ENCODE data around the gene BMPR1A. TPM values are rescaled to one million over a fixed set of nuclear protein-coding genes. Genes with fewer than 3 reads are reported as not detected.
"Not testable (repeated sequence)": the region's sequence is repeated elsewhere in the genome, so short reads cannot be mapped to it uniquely, and the experiment has no call there.

Gene BMPR1A
- total RNA-seq, 5 donors from 2014 or later (not counting 1 experiment from before 2014, with no cell fraction given): 7.8 to 15.0 (median 11.4) TPM

DNA sequence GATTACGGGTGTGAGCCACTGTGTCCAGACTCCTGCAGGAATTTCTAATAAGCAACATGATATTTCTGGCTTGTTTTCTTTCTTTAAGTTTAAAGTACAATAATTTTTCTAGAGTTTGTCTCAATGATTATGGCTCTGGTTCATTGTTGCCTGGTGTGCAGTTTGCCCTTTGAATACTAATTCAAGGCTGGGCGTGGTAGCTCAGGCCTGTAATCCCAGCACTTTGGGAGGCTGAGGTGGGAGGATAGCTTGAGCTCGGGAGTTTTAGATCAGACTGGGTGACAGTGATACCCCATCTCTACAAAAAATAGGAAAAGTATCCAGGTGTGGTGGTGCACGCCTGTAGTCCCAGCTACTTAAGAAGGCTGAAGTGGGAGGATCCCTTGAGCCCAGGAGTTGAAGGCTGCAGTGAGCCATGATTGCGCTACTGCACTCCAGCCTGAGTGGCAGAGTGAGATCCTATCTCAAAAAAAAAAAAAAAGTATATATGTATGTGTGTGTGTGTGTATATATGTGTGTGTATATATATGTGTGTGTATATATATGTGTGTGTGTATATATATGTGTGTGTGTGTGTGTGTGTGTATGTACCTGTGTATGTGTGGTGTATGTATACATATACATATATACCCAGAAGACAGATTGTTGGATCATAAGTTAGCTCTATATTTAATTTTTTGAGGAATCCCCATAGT is 220.1 kb downstream of the BMPR1A start:
- H3K9me3 ChIP-seq: no peaks in the 10 kb centered on the region
- no peak overlapping the region for H3K4me3 ChIP-seq (ENCODE audit: control insufficient read depth in 1 of 2, extremely low read depth in 1 of 2, low read length in 1 of 2)
- H3K4me1 ChIP-seq (ENCODE audit: control insufficient read depth in 1 of 2, extremely low read depth in 1 of 2, insufficient read depth in 2 of 2, low read length in 2 of 2): peaks cover 0 to 7% of the 10 kb centered on the region in 2 experiments
- Mint-ChIP-seq H3K36me3 (no peaks in the 10 kb centered on the region), H3K4me1 (peaks cover 9 to 15% (median 9%) of the 10 kb centered on the region in 3 donors), H3K27ac (no peak overlapping the region), H3K27me3 (peaks cover 0 to 2% of the 10 kb centered on the region in 2 donors), H3K4me3 (no peak overlapping the region), H3K9me3 (no peaks in the 10 kb centered on the region)
- H3K27me3 ChIP-seq (replicated peaks in 1 of 2; ENCODE audit: control insufficient read depth in 2 of 2, extremely low read depth in 1 of 2, insufficient read depth in 2 of 2, low read length in 1 of 2): peaks cover 0 to 9% of the 10 kb centered on the region in 2 experiments
- H3K27ac ChIP-seq (ENCODE audit: low read length): no peak overlapping the region
- ChIA-PET CTCF (interaction anchor here in 1 of 2 donors (0.6 kb wide), 1 partner anchor 229 kb away, joined by 4 read pairs; no protein-coding TSS in a partner anchor), POLR2A (no interaction called here)
- H3K36me3 ChIP-seq (ENCODE audit: control insufficient read depth in 2 of 2, extremely low read depth in 1 of 2, insufficient read depth in 1 of 2, low read length in 1 of 2): no peaks in the 10 kb centered on the region
- DNase-seq: no peak
- ATAC-seq (replicated peaks in 1 of 4): no peak
- 100% methylated on average over 1 of the region's 5 CpGs for WGBS (ENCODE audit: insufficient coverage)

DNA sequence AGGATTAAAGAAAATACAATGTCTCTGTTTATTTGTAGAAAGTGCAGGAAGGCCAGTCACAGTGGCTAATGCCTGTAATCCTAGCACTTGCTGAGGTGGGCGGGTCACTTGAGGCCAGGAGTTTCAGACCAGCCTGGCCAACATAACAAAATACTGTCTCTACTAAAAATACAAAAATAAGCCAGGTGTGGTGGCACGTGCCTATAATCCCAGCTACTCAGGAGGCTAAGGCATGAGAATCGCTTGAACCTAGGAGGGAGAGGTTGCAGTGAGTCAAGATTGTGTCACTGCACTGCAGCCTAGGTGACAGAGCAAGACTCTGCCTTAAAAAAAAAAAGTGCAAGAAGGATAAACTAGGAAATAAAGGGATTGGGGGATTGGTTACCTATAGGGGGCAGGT is 222.0 kb downstream of the BMPR1A start:
- CTCF ChIA-PET; ATAC-seq (replicated peaks in 1 of 4): not testable (repeated sequence)

DNA sequence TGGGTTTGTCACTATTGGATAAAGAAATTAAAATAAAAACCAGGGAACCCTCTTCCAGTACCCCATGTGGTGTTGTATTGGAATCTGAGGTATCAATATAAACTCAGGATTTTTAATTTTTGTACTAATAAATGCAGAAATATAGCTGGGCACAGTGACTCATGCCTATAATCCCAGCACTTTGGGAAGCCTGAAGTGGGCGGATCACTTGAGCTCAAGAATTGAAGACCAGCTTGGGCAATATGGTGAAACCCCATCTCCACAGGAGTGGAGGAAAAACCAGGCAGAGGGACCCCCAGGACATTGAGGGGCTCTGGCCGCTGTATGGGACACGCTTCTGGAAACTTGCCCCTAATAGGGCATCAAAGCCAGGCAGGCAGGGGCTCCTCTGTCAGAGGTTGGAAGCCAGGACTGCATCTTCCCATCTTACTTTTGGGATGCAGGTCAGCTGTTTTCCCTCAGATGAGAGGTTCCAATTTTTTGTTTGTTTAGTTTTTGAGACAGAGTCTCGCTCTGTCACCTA is 222.9 kb downstream of the BMPR1A start:
- H3K4me1 ChIP-seq (ENCODE audit: control insufficient read depth in 1 of 2, extremely low read depth in 1 of 2, insufficient read depth in 2 of 2, low read length in 2 of 2): no peaks in the 10 kb centered on the region
- no peak for DNase-seq
- no peak overlapping the region for H3K4me3 ChIP-seq (ENCODE audit: control insufficient read depth in 1 of 2, extremely low read depth in 1 of 2, low read length in 1 of 2)
- H3K9me3 ChIP-seq: no peaks in the 10 kb centered on the region
- no peaks in the 10 kb centered on the region for H3K36me3 Mint-ChIP-seq
- no peak for ATAC-seq (replicated peaks in 1 of 4)
- H3K4me3 Mint-ChIP-seq: no peak overlapping the region
- peaks cover 0 to 2% of the 10 kb centered on the region in 2 donors for H3K27me3 Mint-ChIP-seq
- 90% methylated on average over 4 of the region's 4 CpGs for WGBS (ENCODE audit: insufficient coverage)
- CTCF ChIA-PET: interaction anchor here in 1 of 2 donors (0.6 kb wide), 1 partner anchor 612 kb away, joined by 3 read pairs; no protein-coding TSS in a partner anchor
- POLR2A ChIA-PET: no interaction called here
- H3K27ac ChIP-seq (ENCODE audit: low read length): no peak overlapping the region
- H3K27me3 ChIP-seq (replicated peaks in 1 of 2; ENCODE audit: control insufficient read depth in 2 of 2, extremely low read depth in 1 of 2, insufficient read depth in 2 of 2, low read length in 1 of 2): peaks cover 0 to 9% of the 10 kb centered on the region in 2 experiments
- no peaks in the 10 kb centered on the region for H3K36me3 ChIP-seq (ENCODE audit: control insufficient read depth in 2 of 2, extremely low read depth in 1 of 2, insufficient read depth in 1 of 2, low read length in 1 of 2)
- no peaks in the 10 kb centered on the region for H3K4me1 Mint-ChIP-seq
- no peak overlapping the region for H3K27ac Mint-ChIP-seq
- no peaks in the 10 kb centered on the region for H3K9me3 Mint-ChIP-seq

More for the DNA sequence above, 222.0 kb downstream of the BMPR1A start:
- H3K36me3 Mint-ChIP-seq; H3K27ac ChIP-seq (ENCODE audit: low read length); H3K9me3 ChIP-seq; H3K36me3 ChIP-seq (ENCODE audit: control insufficient read depth in 2 of 2, extremely low read depth in 1 of 2, insufficient read depth in 1 of 2, low read length in 1 of 2); H3K4me3 ChIP-seq (ENCODE audit: control insufficient read depth in 1 of 2, extremely low read depth in 1 of 2, low read length in 1 of 2); H3K27me3 ChIP-seq (replicated peaks in 1 of 2; ENCODE audit: control insufficient read depth in 2 of 2, extremely low read depth in 1 of 2, insufficient read depth in 2 of 2, low read length in 1 of 2); H3K4me1 Mint-ChIP-seq; H3K4me1 ChIP-seq (ENCODE audit: control insufficient read depth in 1 of 2, extremely low read depth in 1 of 2, insufficient read depth in 2 of 2, low read length in 2 of 2); H3K27ac Mint-ChIP-seq; H3K9me3 Mint-ChIP-seq; POLR2A ChIA-PET; H3K27me3 Mint-ChIP-seq; H3K4me3 Mint-ChIP-seq; DNase-seq: not testable (repeated sequence)
- WGBS (ENCODE audit: insufficient coverage): 100% methylated on average over 1 of the region's 3 CpGs

DNA sequence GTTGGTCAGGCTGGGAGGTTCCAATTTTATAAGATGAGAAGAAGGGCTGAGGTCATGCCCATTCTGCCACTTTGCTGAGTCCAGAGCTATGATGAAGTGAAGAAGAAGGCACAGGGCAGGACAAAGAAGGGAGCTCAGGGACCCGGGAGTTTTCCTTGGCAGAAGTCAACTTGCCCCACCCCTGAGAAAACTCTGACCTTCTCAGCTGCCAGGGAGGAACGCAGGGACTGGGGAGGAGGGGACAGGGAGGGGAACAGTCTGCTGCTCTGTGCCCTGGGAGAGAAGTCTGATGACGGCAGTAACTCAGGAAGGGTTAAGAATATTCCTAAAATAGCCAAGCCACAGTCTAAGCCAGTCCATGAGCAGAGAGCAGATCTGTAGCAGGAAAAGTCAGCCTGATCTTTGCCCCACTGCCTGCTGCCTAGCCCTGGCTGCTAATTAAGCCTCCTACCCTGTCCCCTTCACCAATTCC is 223.6 kb downstream of the BMPR1A start:
- CTCF ChIA-PET: interaction anchor here in 1 of 2 donors (0.6 kb wide), 1 partner anchor 13 kb away, joined by 3 read pairs; no protein-coding TSS in a partner anchor
- no peaks in the 10 kb centered on the region for H3K4me1 ChIP-seq (ENCODE audit: control insufficient read depth in 1 of 2, extremely low read depth in 1 of 2, insufficient read depth in 2 of 2, low read length in 2 of 2)
- Mint-ChIP-seq H3K27ac (no peak overlapping the region), H3K4me3 (no peak overlapping the region), H3K4me1 (no peaks in the 10 kb centered on the region), H3K9me3 (no peaks in the 10 kb centered on the region), H3K36me3 (no peaks in the 10 kb centered on the region), H3K27me3 (peaks cover 0 to 2% of the 10 kb centered on the region in 2 donors)
- H3K27ac ChIP-seq (ENCODE audit: low read length): no peak overlapping the region
- H3K9me3 ChIP-seq: no peaks in the 10 kb centered on the region
- H3K4me3 ChIP-seq (ENCODE audit: control insufficient read depth in 1 of 2, extremely low read depth in 1 of 2, low read length in 1 of 2): no peak overlapping the region
- POLR2A ChIA-PET: no interaction called here
- DNase-seq (no peak), ATAC-seq (replicated peaks in 1 of 4) (no peak)
- H3K36me3 ChIP-seq (ENCODE audit: control insufficient read depth in 2 of 2, extremely low read depth in 1 of 2, insufficient read depth in 1 of 2, low read length in 1 of 2): no peaks in the 10 kb centered on the region
- H3K27me3 ChIP-seq (replicated peaks in 1 of 2; ENCODE audit: control insufficient read depth in 2 of 2, extremely low read depth in 1 of 2, insufficient read depth in 2 of 2, low read length in 1 of 2): peaks cover 0 to 9% of the 10 kb centered on the region in 2 experiments
- no CpG with 5 or more reads among the region's 3 CpGs for WGBS (ENCODE audit: insufficient coverage)

DNA sequence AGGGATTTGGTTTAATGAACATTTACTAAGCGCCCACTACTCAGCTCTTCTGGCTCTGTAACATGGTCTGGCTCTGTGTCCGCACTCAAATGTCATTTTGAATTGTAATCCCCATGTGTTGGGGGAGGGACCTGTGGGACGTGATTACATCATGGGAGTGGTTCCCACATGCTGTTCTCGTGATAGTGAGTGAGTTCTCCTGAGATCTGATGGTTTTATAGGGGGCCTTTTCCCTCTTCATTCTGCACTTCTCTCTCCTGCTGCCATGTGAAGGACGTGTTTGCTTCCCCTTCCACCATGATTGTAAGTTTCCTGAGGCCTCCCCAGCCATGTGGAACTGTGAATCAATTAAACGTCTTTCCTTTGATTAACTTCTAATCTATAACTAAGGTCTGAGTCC is 224.6 kb downstream of the BMPR1A start:
- H3K27me3 ChIP-seq (replicated peaks in 1 of 2; ENCODE audit: control insufficient read depth in 2 of 2, extremely low read depth in 1 of 2, insufficient read depth in 2 of 2, low read length in 1 of 2); H3K9me3 ChIP-seq; H3K4me3 Mint-ChIP-seq; ATAC-seq (replicated peaks in 1 of 4); H3K27me3 Mint-ChIP-seq; H3K4me1 Mint-ChIP-seq; CTCF ChIA-PET; H3K27ac ChIP-seq (ENCODE audit: low read length); H3K27ac Mint-ChIP-seq; DNase-seq; H3K4me3 ChIP-seq (ENCODE audit: control insufficient read depth in 1 of 2, extremely low read depth in 1 of 2, low read length in 1 of 2); H3K36me3 Mint-ChIP-seq; H3K36me3 ChIP-seq (ENCODE audit: control insufficient read depth in 2 of 2, extremely low read depth in 1 of 2, insufficient read depth in 1 of 2, low read length in 1 of 2); H3K9me3 Mint-ChIP-seq; POLR2A ChIA-PET; H3K4me1 ChIP-seq (ENCODE audit: control insufficient read depth in 1 of 2, extremely low read depth in 1 of 2, insufficient read depth in 2 of 2, low read length in 2 of 2): not testable (repeated sequence)
- 85% methylated on average over 4 of the region's 6 CpGs for WGBS (ENCODE audit: insufficient coverage)

DNA sequence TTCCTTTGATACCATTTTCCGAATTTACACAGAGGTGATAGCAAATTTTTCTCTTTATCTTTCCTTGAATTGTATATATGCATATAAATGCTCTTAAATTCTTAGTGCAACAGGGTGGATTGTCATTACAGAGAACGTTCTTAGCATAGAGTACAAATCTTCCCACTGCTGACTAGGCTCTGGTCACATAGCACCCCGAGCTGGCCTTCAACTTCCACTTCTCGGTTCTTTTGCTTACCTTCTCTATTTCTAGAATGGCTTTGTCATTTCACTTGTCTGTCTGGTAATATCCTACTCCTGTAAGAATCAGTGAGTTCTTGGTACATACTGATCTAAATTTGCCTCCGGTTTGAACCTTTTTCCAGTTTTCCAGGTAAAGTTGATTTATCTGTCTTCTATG is 225.3 kb downstream of the BMPR1A start:
- no peaks in the 10 kb centered on the region for H3K9me3 ChIP-seq
- ChIA-PET POLR2A (no interaction called here), CTCF (no interaction called here)
- Mint-ChIP-seq H3K4me1 (no peaks in the 10 kb centered on the region), H3K4me3 (no peak overlapping the region), H3K9me3 (no peaks in the 10 kb centered on the region), H3K27me3 (peaks cover 0 to 2% of the 10 kb centered on the region in 2 donors), H3K36me3 (no peaks in the 10 kb centered on the region), H3K27ac (no peak overlapping the region)
- DNase-seq (no peak), ATAC-seq (replicated peaks in 1 of 4) (no peak)
- H3K27me3 ChIP-seq (replicated peaks in 1 of 2; ENCODE audit: control insufficient read depth in 2 of 2, extremely low read depth in 1 of 2, insufficient read depth in 2 of 2, low read length in 1 of 2): peaks cover 0 to 9% of the 10 kb centered on the region in 2 experiments
- H3K4me1 ChIP-seq (ENCODE audit: control insufficient read depth in 1 of 2, extremely low read depth in 1 of 2, insufficient read depth in 2 of 2, low read length in 2 of 2): no peaks in the 10 kb centered on the region
- WGBS (ENCODE audit: insufficient coverage): 100% methylated on average over 1 of the region's 5 CpGs
- no peak overlapping the region for H3K27ac ChIP-seq (ENCODE audit: low read length)
- H3K36me3 ChIP-seq (ENCODE audit: control insufficient read depth in 2 of 2, extremely low read depth in 1 of 2, insufficient read depth in 1 of 2, low read length in 1 of 2): no peaks in the 10 kb centered on the region
- H3K4me3 ChIP-seq (ENCODE audit: control insufficient read depth in 1 of 2, extremely low read depth in 1 of 2, low read length in 1 of 2): no peak overlapping the region

Data from T-cell (primary cell).